HepG2 (cell line): ENCODE data around the gene OR2F2.

Source experiments
- ATF1 ChIP-seq: IDR thresholded peaks from 2 replicates; pipeline ENCODE4 v1.6.1; 2016; ENCODE audit warnings: mild to moderate bottlenecking, control low read depth
- TAF1 ChIP-seq: sonication (generic); formaldehyde crosslinking; IDR thresholded peaks from 2 replicates; pipeline ENCODE4 v1.4.0; 2020; ENCODE audit warnings: missing genetic modification reagents
- TF ChIP-seq, protein P1 (sequence below): sonication (generic); formaldehyde crosslinking; IDR thresholded peaks from 2 replicates; pipeline ENCODE4 v1.4.0; 2020; ENCODE audit warnings: missing genetic modification reagents
- TF ChIP-seq, protein P2 (sequence below): sonication (generic); formaldehyde crosslinking; IDR thresholded peaks from 2 replicates; pipeline ENCODE4 v1.5.0; 2020; ENCODE audit warnings: mild to moderate bottlenecking, missing genetic modification reagents, moderate library complexity

DNA sequence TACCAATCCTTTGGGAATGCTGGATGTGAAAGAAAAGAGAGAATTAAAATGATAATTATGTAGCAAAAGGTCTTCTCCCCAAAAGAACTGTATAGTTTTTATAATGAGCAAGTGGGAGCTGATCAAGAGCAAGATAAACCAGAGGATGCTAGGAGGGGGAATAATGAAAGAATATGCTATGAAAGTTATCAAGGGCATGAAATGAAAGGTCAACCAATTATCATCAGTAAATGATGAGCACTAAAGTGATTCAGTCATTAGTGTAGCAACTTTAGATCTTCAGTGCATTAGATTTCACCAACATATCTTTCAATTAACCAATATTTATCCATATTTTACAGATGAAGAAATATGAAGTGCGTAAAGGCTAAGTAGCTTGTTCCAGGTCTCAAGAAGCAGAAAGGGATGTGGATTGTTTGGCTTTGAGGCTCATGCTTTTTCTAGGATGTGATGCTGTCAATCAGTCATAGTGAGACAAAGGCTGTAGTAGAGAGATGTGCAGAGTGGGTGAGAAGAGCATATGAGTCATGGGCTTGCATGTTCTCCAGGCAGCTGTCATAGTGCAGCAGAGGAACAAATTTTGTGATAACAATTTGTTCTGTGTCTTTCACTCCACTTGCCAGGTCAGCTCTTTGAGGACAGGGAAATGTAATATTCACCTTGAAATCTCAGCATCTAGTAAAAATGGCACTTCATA lies 5.7 kb upstream of the OR2F2 start:
- TF ChIP-seq, protein P1, sequence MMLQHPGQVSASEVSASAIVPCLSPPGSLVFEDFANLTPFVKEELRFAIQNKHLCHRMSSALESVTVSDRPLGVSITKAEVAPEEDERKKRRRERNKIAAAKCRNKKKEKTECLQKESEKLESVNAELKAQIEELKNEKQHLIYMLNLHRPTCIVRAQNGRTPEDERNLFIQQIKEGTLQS = no peak
- TF ChIP-seq, protein P2, sequence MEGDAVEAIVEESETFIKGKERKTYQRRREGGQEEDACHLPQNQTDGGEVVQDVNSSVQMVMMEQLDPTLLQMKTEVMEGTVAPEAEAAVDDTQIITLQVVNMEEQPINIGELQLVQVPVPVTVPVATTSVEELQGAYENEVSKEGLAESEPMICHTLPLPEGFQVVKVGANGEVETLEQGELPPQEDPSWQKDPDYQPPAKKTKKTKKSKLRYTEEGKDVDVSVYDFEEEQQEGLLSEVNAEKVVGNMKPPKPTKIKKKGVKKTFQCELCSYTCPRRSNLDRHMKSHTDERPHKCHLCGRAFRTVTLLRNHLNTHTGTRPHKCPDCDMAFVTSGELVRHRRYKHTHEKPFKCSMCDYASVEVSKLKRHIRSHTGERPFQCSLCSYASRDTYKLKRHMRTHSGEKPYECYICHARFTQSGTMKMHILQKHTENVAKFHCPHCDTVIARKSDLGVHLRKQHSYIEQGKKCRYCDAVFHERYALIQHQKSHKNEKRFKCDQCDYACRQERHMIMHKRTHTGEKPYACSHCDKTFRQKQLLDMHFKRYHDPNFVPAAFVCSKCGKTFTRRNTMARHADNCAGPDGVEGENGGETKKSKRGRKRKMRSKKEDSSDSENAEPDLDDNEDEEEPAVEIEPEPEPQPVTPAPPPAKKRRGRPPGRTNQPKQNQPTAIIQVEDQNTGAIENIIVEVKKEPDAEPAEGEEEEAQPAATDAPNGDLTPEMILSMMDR (CRISPR knock-in tag) = no peak
- no peak for TF ChIP-seq ATF1 (CRISPR knock-in tag)
- TF ChIP-seq TAF1 (CRISPR knock-in tag) = no peak
